ENCODE data around the gene GRID2. TPM values are rescaled to one million over a fixed set of nuclear protein-coding genes. Genes with fewer than 3 reads are reported as not detected.

The GRID2 gene
- total RNA-seq, 1 donor: not detected

DNA sequence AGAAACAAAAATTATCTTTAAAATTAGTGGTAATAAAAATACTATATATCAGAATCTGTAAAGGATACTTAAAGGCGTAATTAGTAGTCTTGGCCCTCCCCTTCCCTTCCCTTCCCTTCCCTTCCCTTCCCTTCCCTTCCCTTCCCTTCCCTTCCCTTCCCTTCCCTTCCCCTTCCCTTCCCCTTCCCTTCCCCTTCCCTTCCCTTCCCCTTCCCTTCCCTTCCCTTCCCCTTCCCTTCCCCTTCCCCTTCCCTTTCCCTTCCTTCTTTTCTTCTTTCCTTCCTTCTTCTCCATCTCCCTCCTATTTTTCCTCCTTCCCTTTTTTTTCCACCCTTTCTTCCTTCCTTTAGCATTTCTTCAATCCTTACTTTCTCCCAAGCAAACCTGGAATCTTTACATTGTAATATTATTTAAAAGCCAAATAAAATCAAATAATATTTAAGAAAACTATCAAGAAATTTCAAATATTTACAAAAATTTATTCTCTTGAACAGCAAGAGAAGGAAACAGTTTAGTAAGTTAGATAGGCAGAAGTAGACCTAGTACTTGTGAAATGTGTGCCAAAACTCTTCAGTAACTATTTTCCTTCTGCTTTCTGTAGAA lies 1145.0 kb downstream of the GRID2 start:
- no peak overlapping the region for H3K4me2 ChIP-seq (ENCODE audit: insufficient read depth, low read length)
- no peaks in the 10 kb centered on the region for H3K79me2 ChIP-seq (ENCODE audit: insufficient read depth, low read length)
- no peak overlapping the region for H2AFZ ChIP-seq (ENCODE audit: low read length)
- no peak overlapping the region for H3K4me3 ChIP-seq (ENCODE audit: insufficient read depth, low read length)
- H3K36me3 ChIP-seq (ENCODE audit: insufficient read depth, low read length): no peaks in the 10 kb centered on the region
- DNase-seq (ENCODE audit: insufficient read length, low spot score, missing footprints): no peak
- no peaks in the 10 kb centered on the region for H3K9me3 ChIP-seq (ENCODE audit: low read depth, low read length)
- no peaks in the 10 kb centered on the region for H3K27me3 ChIP-seq (ENCODE audit: insufficient read depth, low read length)
- H3K27ac ChIP-seq (ENCODE audit: low read depth, low read length): no peak overlapping the region
- no peaks in the 10 kb centered on the region for H4K20me1 ChIP-seq (ENCODE audit: insufficient read depth, low read length)
- no peaks in the 10 kb centered on the region for H3K4me1 ChIP-seq (ENCODE audit: insufficient read depth, low read length)
- TF ChIP-seq CTCF (IDR thresholded peaks at IDR 0.05; ENCODE audit: extremely low read depth, low read depth, low read length): no peak

GRCh38 chr4:93451954-93452353 lies 1148.2 kb downstream of the GRID2 start:
- no peak for TF ChIP-seq CTCF (IDR thresholded peaks at IDR 0.05; ENCODE audit: extremely low read depth, low read depth, low read length)
- no peak overlapping the region for H2AFZ ChIP-seq (ENCODE audit: low read length)

DNA sequence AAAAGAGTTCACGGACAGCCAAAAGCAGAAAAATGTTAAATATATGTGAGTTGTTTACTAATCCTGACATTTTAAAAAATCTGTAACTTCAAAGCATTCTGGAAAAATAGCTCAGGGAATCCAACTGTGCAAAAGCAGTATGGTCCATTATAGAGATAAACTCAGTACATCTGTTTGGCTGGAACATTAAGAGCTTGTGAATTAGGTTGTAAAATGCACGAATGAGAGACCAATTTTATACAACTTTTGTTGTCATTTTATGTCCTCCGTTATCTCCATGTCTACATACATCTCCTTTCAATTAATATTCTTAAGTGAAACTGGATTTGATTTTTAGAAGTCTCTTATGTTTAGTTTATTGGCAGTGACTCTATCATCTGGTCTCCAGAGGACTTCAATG lies 1157.8 kb downstream of the GRID2 start:
- H3K4me3 ChIP-seq (ENCODE audit: insufficient read depth, low read length): no peak overlapping the region
- H4K20me1 ChIP-seq (ENCODE audit: insufficient read depth, low read length): no peaks in the 10 kb centered on the region
- H3K79me2 ChIP-seq (ENCODE audit: insufficient read depth, low read length): no peaks in the 10 kb centered on the region
- no peak overlapping the region for H2AFZ ChIP-seq (ENCODE audit: low read length)
- TF ChIP-seq CTCF (IDR thresholded peaks at IDR 0.05; ENCODE audit: extremely low read depth, low read depth, low read length): no peak
- DNase-seq (ENCODE audit: insufficient read length, low spot score, missing footprints): no peak
- H3K4me2 ChIP-seq (ENCODE audit: insufficient read depth, low read length): no peak overlapping the region
- no peaks in the 10 kb centered on the region for H3K9me3 ChIP-seq (ENCODE audit: low read depth, low read length)
- no peaks in the 10 kb centered on the region for H3K27me3 ChIP-seq (ENCODE audit: insufficient read depth, low read length)
- H3K36me3 ChIP-seq (ENCODE audit: insufficient read depth, low read length): no peaks in the 10 kb centered on the region
- H3K27ac ChIP-seq (ENCODE audit: low read depth, low read length): no peak overlapping the region
- H3K4me1 ChIP-seq (ENCODE audit: insufficient read depth, low read length): no peaks in the 10 kb centered on the region

More at GRCh38 chr4:93451954-93452353, 1148.2 kb downstream of the GRID2 start:
- no peaks in the 10 kb centered on the region for H3K79me2 ChIP-seq (ENCODE audit: insufficient read depth, low read length)
- no peaks in the 10 kb centered on the region for H3K4me1 ChIP-seq (ENCODE audit: insufficient read depth, low read length)
- H3K27ac ChIP-seq (ENCODE audit: low read depth, low read length): no peak overlapping the region
- H3K4me2 ChIP-seq (ENCODE audit: insufficient read depth, low read length): no peak overlapping the region
- no peak for DNase-seq (ENCODE audit: insufficient read length, low spot score, missing footprints)
- H3K9me3 ChIP-seq (ENCODE audit: low read depth, low read length): no peaks in the 10 kb centered on the region
- no peaks in the 10 kb centered on the region for H3K27me3 ChIP-seq (ENCODE audit: insufficient read depth, low read length)
- H3K36me3 ChIP-seq (ENCODE audit: insufficient read depth, low read length): no peaks in the 10 kb centered on the region
- H3K4me3 ChIP-seq (ENCODE audit: insufficient read depth, low read length): no peak overlapping the region
- no peaks in the 10 kb centered on the region for H4K20me1 ChIP-seq (ENCODE audit: insufficient read depth, low read length)

- H4K20me1 ChIP-seq (ENCODE audit: insufficient read depth, low read length): no peaks in the 10 kb centered on the region
- no peak overlapping the region for H2AFZ ChIP-seq (ENCODE audit: low read length)
- H3K36me3 ChIP-seq (ENCODE audit: insufficient read depth, low read length): no peaks in the 10 kb centered on the region
- no peaks in the 10 kb centered on the region for H3K4me1 ChIP-seq (ENCODE audit: insufficient read depth, low read length)
- H3K4me2 ChIP-seq (ENCODE audit: insufficient read depth, low read length): no peak overlapping the region
- no peak for DNase-seq (ENCODE audit: insufficient read length, low spot score, missing footprints)
- H3K9me3 ChIP-seq (ENCODE audit: low read depth, low read length): no peaks in the 10 kb centered on the region
- H3K27ac ChIP-seq (ENCODE audit: low read depth, low read length): no peak overlapping the region
- no peaks in the 10 kb centered on the region for H3K27me3 ChIP-seq (ENCODE audit: insufficient read depth, low read length)
- H3K4me3 ChIP-seq (ENCODE audit: insufficient read depth, low read length): no peak overlapping the region
- H3K79me2 ChIP-seq (ENCODE audit: insufficient read depth, low read length): no peaks in the 10 kb centered on the region
- no peak for TF ChIP-seq CTCF (IDR thresholded peaks at IDR 0.05; ENCODE audit: extremely low read depth, low read depth, low read length)
These were observed 1162.7 kb downstream of the GRID2 start for GRCh38 chr4:93466446-93466845.
